DND-41 (cell line): Measurements from ENCODE around the gene PMEPA1.

Experiments used
- ATAC-seq: fragments of 200-7000 bp; cut with Tn5 transposase; 3 replicates; pipeline ENCODE4 v1.9.1; 2021; ENCODE audit warnings: low read depth; ENCODE audit not compliant: insufficient read depth
- DNase-seq: peaks from one replicate; pipeline ENCODE4 v3.0.0-alpha.2; 2020
- H2AFZ ChIP-seq: 2 replicates; pipeline ENCODE4 v1.6.0; 2012; ENCODE audit warnings: low read depth, low read length
- H3K27ac ChIP-seq: 2 replicates; pipeline ENCODE4 v1.5.1; 2012; ENCODE audit warnings: low read length, inconsistent platforms
- H3K27me3 ChIP-seq: fragments of 200-600 bp; sonication (generic); 2 replicates; pipeline ENCODE4 v1.6.0; 2012; ENCODE audit warnings: low read length, mild to moderate bottlenecking, inconsistent platforms; ENCODE audit not compliant: insufficient read depth, poor library complexity
- H3K36me3 ChIP-seq: 2 replicates; pipeline ENCODE4 v1.5.1; 2012; ENCODE audit warnings: low read length, inconsistent platforms; ENCODE audit not compliant: insufficient read depth
- H3K4me1 ChIP-seq: 2 replicates; pipeline ENCODE4 v1.5.1; 2012; ENCODE audit warnings: mild to moderate bottlenecking, low read length; ENCODE audit not compliant: insufficient read depth
- H3K4me2 ChIP-seq: 2 replicates; pipeline ENCODE4 v1.6.0; 2012; ENCODE audit warnings: mild to moderate bottlenecking, moderate library complexity, low read length, inconsistent platforms; ENCODE audit not compliant: insufficient read depth
- H3K4me3 ChIP-seq, 2 experiments: fragments of 200-600 bp in 1 of 2; shearing (Covaris generic) in 1 of 2; 2 replicates each; pipeline ENCODE4 v1.5.1; 2012 to 2016; ENCODE audit warnings: inconsistent platforms in 2 of 2, low read length in 2 of 2, mild to moderate bottlenecking in 2 of 2, low read depth in 1 of 2, moderate library complexity in 1 of 2
- H3K79me2 ChIP-seq: 2 replicates; pipeline ENCODE4 v1.6.0; 2012; ENCODE audit warnings: low read length, inconsistent platforms; ENCODE audit not compliant: insufficient read depth
- H3K9ac ChIP-seq: 2 replicates; pipeline ENCODE4 v1.6.0; 2012; ENCODE audit warnings: low read depth, mild to moderate bottlenecking, inconsistent platforms, low read length, moderate library complexity
- H3K9me3 ChIP-seq: 2 replicates; pipeline ENCODE4 v1.5.1; 2012; ENCODE audit warnings: low read length, moderate library complexity, mild to moderate bottlenecking, inconsistent platforms; ENCODE audit not compliant: insufficient read depth, severe bottlenecking
- H4K20me1 ChIP-seq: 2 replicates; pipeline ENCODE4 v1.6.0; 2012; ENCODE audit warnings: low read length; ENCODE audit not compliant: insufficient read depth
- EZH2 ChIP-seq: IDR thresholded peaks from 3 replicates; pipeline ENCODE4 v1.6.1; 2012; ENCODE audit warnings: borderline replicate concordance, low read depth, mild to moderate bottlenecking, moderate library complexity, low read length, inconsistent platforms; ENCODE audit not compliant: severe bottlenecking
- TF ChIP-seq, protein P1 (sequence below): IDR thresholded peaks from 2 replicates; pipeline ENCODE4 v1.5.1; 2012; ENCODE audit warnings: borderline replicate concordance, low read length, moderate library complexity, mild to moderate bottlenecking; ENCODE audit not compliant: poor library complexity, severe bottlenecking; ENCODE audit errors: extremely low read depth

PMEPA1 gene

DNA sequence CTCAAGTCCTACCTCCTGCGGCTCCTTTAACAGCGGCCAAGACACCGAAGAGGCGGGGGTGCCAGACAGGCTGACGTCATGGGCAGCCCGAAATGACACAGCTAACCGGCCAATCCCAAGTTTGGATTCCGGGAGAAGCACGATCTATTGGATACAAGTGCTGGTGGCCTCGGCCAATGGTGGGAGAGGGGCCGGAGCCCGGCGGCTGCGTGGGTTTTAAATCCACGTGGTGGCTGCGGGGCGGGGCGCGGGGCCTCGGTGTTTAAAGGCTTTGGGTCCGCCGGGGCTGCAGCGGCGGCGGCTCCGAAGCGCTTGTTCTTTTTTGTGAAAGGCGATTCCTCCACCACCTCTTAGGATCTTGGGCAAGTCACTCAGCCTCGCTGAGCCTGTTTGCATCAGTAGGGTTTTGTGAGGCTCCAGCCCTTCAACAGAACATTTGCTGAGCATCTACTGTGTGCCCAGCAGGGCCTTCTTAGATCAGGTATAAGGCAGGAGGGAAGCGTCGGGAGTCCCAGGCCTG is 8.7 kb upstream of the PMEPA1 start:
- H3K79me2 ChIP-seq, result no peaks in the 10 kb centered on the region
- H3K4me1 ChIP-seq, result no peaks in the 10 kb centered on the region
- no peak overlapping the region for H3K4me3 ChIP-seq
- TF ChIP-seq EZH2, result no peak
- TF ChIP-seq, protein P1, sequence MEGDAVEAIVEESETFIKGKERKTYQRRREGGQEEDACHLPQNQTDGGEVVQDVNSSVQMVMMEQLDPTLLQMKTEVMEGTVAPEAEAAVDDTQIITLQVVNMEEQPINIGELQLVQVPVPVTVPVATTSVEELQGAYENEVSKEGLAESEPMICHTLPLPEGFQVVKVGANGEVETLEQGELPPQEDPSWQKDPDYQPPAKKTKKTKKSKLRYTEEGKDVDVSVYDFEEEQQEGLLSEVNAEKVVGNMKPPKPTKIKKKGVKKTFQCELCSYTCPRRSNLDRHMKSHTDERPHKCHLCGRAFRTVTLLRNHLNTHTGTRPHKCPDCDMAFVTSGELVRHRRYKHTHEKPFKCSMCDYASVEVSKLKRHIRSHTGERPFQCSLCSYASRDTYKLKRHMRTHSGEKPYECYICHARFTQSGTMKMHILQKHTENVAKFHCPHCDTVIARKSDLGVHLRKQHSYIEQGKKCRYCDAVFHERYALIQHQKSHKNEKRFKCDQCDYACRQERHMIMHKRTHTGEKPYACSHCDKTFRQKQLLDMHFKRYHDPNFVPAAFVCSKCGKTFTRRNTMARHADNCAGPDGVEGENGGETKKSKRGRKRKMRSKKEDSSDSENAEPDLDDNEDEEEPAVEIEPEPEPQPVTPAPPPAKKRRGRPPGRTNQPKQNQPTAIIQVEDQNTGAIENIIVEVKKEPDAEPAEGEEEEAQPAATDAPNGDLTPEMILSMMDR, result no peak
- ATAC-seq (no peak), DNase-seq (no peak)
- H3K4me2 ChIP-seq, result no peak overlapping the region
- peaks cover 10% of the 10 kb centered on the region; the same call in 1 of the 2 replicates for H4K20me1 ChIP-seq
- no peak overlapping the region for H3K27ac ChIP-seq
- H3K27me3 ChIP-seq, result no peaks in the 10 kb centered on the region
- H3K9ac ChIP-seq, result no peak overlapping the region
- no peak overlapping the region for H2AFZ ChIP-seq
- no peaks in the 10 kb centered on the region for H3K9me3 ChIP-seq
- H3K36me3 ChIP-seq, result no peaks in the 10 kb centered on the region

DNA sequence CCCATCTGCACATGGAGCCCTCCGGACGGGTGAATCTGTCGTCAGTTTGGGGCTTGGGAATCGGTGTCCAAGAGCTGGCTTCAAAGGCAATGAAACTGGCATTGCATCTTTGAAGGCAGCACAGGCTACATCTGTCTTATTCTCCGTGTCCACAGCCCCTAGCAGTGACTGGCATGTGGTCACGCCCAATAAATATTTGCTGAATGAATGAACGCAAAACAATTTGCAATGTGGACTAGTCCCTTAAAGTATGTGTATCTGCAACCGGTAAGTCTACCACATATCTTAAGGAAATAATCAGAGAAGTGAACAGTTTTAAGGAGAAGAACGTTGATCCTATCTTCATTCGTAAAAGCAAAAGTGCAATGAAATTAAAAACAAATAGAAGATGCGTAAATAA is 8.0 kb upstream of the PMEPA1 start:
- Histone ChIP-seq H3K9ac (no peak overlapping the region), H3K4me3 (no peak overlapping the region), H3K9me3 (no peaks in the 10 kb centered on the region), H3K36me3 (no peaks in the 10 kb centered on the region), H2AFZ (no peak overlapping the region), H4K20me1 (peaks cover 10% of the 10 kb centered on the region; the same call in 1 of the 2 replicates), H3K4me1 (no peaks in the 10 kb centered on the region), H3K27ac (no peak overlapping the region), H3K27me3 (no peaks in the 10 kb centered on the region), H3K79me2 (no peaks in the 10 kb centered on the region), H3K4me2 (no peak overlapping the region)
- ATAC-seq, result no peak
- no peak for TF ChIP-seq EZH2
- TF ChIP-seq, protein P1, result no peak
- no peak for DNase-seq

DNA sequence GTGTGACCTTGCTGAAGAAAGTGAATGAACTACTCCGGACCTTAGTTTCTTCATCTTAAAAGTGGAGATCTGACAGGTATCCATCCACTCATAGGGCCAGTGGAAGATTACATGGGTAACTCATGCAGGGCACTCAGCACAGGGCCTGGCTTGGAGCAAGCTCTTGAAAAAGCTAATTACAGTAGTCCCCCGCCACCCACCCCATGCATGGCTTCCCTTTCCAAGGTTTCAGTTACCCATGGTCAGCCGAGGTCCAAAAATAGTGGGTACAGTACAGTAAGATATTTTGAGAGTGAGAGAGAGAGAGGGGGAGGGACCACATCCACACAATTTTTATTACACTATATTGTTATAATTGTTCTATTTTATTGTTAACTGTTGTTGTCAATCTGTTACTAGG is 7.1 kb upstream of the PMEPA1 start:
- Histone ChIP-seq H3K79me2 (no peaks in the 10 kb centered on the region), H4K20me1 (peaks cover 10% of the 10 kb centered on the region; the same call in 1 of the 2 replicates), H3K27ac (no peak overlapping the region), H2AFZ (no peak overlapping the region), H3K9me3 (no peaks in the 10 kb centered on the region), H3K4me3 (no peak overlapping the region), H3K9ac (no peak overlapping the region), H3K36me3 (no peaks in the 10 kb centered on the region), H3K4me1 (no peaks in the 10 kb centered on the region), H3K4me2 (no peak overlapping the region), H3K27me3 (no peaks in the 10 kb centered on the region)
- DNase-seq (no peak), ATAC-seq (no peak)
- TF ChIP-seq, protein P1, result no peak
- no peak for TF ChIP-seq EZH2
